OCI-LY7 (cell line): Measurements from ENCODE around the gene ZNF516.

Experiments
- EZH2phosphoT487 ChIP-seq: fragments of 200-600 bp; sonication (generic); IDR thresholded peaks from 2 replicates; pipeline ENCODE4 v1.6.1; 2018; ENCODE audit warnings: low read depth, borderline replicate concordance, mild to moderate bottlenecking, mixed run types, antibody characterized with exemption, low read length, moderate library complexity, mixed read lengths
- TF ChIP-seq, protein P1 (sequence below): fragments of 200-600 bp; sonication (generic); conservative IDR thresholded peaks from 2 replicates; pipeline ENCODE4 v1.5.1; 2014; ENCODE audit warnings: mild to moderate bottlenecking, antibody characterized with exemption, low read length, moderate library complexity, mixed read lengths

DNA sequence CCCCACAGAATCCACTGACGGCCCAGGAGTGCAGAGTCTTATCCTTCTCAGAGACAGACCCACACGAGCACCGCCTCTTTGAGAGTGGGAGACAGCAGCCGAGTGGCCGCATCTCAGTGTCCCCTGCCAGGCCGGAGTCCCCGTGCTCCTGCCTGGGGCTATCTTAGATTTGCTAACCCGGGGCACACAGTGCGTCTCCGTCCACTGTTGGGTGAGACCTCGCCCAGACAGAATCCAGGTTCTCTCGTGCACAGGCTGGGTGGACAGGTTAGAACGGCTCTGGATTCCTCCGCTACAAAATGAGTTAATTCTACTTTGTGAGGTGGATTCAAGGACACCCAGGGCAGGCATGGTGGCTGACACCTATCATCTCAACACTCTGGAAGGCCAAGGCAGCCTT, 88.3 kb downstream of the ZNF516 start:
- TF ChIP-seq, protein P1, sequence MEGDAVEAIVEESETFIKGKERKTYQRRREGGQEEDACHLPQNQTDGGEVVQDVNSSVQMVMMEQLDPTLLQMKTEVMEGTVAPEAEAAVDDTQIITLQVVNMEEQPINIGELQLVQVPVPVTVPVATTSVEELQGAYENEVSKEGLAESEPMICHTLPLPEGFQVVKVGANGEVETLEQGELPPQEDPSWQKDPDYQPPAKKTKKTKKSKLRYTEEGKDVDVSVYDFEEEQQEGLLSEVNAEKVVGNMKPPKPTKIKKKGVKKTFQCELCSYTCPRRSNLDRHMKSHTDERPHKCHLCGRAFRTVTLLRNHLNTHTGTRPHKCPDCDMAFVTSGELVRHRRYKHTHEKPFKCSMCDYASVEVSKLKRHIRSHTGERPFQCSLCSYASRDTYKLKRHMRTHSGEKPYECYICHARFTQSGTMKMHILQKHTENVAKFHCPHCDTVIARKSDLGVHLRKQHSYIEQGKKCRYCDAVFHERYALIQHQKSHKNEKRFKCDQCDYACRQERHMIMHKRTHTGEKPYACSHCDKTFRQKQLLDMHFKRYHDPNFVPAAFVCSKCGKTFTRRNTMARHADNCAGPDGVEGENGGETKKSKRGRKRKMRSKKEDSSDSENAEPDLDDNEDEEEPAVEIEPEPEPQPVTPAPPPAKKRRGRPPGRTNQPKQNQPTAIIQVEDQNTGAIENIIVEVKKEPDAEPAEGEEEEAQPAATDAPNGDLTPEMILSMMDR: no peak
- no peak for TF ChIP-seq EZH2phosphoT487
